K562 (cell line): Measurements from ENCODE around the gene DPAGT1. TPM values are rescaled to one million over a fixed set of nuclear protein-coding genes. Genes with fewer than 3 reads are reported as not detected.

Experiments
- ATAC-seq: fragments of 200-7000 bp; cut with Tn5 transposase; 3 replicates; pipeline ENCODE4 v1.9.1; 2020; ENCODE audit warnings: moderate library complexity
- BruUV-seq: library from RNA; stranded (reverse); fragments of 400-500 nt; replicated peaks from 2 replicates; lab custom pipeline; 2021; lab: Mats Ljungman, UMichigan
- CTCF ChIA-PET: fragments of 300-600 bp; formaldehyde crosslinking; extraction: SDS; loops from one replicate; lab custom pipeline; 2021; ENCODE audit warnings: low intra/inter-chr PET ratio; lab: Yijun Ruan, JAX
- POLR2A ChIA-PET: fragments of 300-600, 350-650 bp; sonication (Branson Sonifier 250); formaldehyde crosslinking; extraction: SDS; loops from one replicate; lab custom pipeline; 2021; ENCODE audit warnings: antibody characterized with exemption, inconsistent platforms; lab: Yijun Ruan, JAX
- DNase-seq, 4 experiments: peaks; one replicate each; pipeline versions ENCODE4 v3.0.0 to v3.0.0-alpha.2; 2011 to 2018; ENCODE audit warnings: low spot score in 3 of 4, mixed read lengths in 3 of 4; ENCODE audit errors: extremely low read depth in 1 of 4
- FAIRE-seq: peaks from 2 replicates; lab custom pipeline; 2011; peaks lifted over from hg19 to GRCh38; lab: Jason Lieb, UNC
- H2AFZ ChIP-seq: 2 replicates; pipeline ENCODE4 v1.6.0; 2011; ENCODE audit warnings: low read depth, low read length, control low read depth, inconsistent platforms
- H3K27ac ChIP-seq: fragments of 200-600 bp; 3 replicates; pipeline ENCODE4 v1.8.0; 2011; ENCODE audit warnings: low read depth, mild to moderate bottlenecking, control low read depth, inconsistent platforms, low read length, moderate library complexity, mixed read lengths; ENCODE audit errors: extremely low read depth
- H3K27me3 ChIP-seq, 2 experiments: fragments of 300-600 bp in 1 of 2; 2 replicates in 1 of 2; 3 replicates in 1 of 2; pipeline versions ENCODE4 v1.6.0 to v1.8.0; 2011; ENCODE audit warnings: inconsistent platforms in 2 of 2, low read length in 2 of 2, mild to moderate bottlenecking in 1 of 2, mixed read lengths in 1 of 2, moderate library complexity in 1 of 2; ENCODE audit not compliant: control insufficient read depth in 2 of 2, insufficient read depth in 2 of 2
- H3K36me3 ChIP-seq: fragments of 300-600 bp; 3 replicates; pipeline ENCODE4 v1.8.0; 2011; ENCODE audit warnings: mild to moderate bottlenecking, low read length, inconsistent platforms; ENCODE audit not compliant: control insufficient read depth, insufficient read depth
- H3K4me1 ChIP-seq, 2 experiments: fragments of 200-600 bp in 1 of 2; replicated peaks in 1 of 2; 2 replicates in 1 of 2; 3 replicates in 1 of 2; pipeline versions ENCODE4 v1.5.1 to v1.8.0; 2011; ENCODE audit warnings: inconsistent platforms in 2 of 2, low read length in 2 of 2, mild to moderate bottlenecking in 1 of 2, mixed read lengths in 1 of 2, moderate library complexity in 1 of 2; ENCODE audit not compliant: control insufficient read depth in 2 of 2, insufficient read depth in 2 of 2
- H3K4me2 ChIP-seq: 2 replicates; pipeline ENCODE4 v1.6.1; 2011; ENCODE audit warnings: low read length, control low read depth, inconsistent platforms, mixed read lengths; ENCODE audit not compliant: insufficient read depth
- H3K4me3 ChIP-seq: fragments of 200-600 bp; sonication (generic), shearing (Covaris generic); 2 replicates; pipeline ENCODE4 v1.5.1; 2016; ENCODE audit warnings: control low read depth, inconsistent platforms
- H3K79me2 ChIP-seq: fragments of 200-600 bp; 3 replicates; pipeline ENCODE4 v1.8.0; 2011; ENCODE audit warnings: low read length, inconsistent platforms; ENCODE audit not compliant: control insufficient read depth, insufficient read depth
- H3K9ac ChIP-seq, 2 experiments: 2 replicates each; pipeline versions ENCODE4 v1.6.0 to v1.6.1; 2011; ENCODE audit warnings: low read depth in 2 of 2, low read length in 2 of 2, control low read depth in 1 of 2, inconsistent platforms in 1 of 2, mild to moderate bottlenecking in 1 of 2, mixed read lengths in 1 of 2; ENCODE audit not compliant: insufficient read depth in 1 of 2
- H3K9me1 ChIP-seq: one replicate; pipeline ENCODE4 v1.6.0; 2011; ENCODE audit warnings: inconsistent platforms, mild to moderate bottlenecking, low read length, moderate library complexity; ENCODE audit not compliant: control insufficient read depth, insufficient read depth
- H3K9me3 ChIP-seq: replicated peaks from 2 replicates; pipeline ENCODE4 v1.5.1; 2011; ENCODE audit warnings: low read depth, low read length, inconsistent platforms; ENCODE audit not compliant: control insufficient read depth, insufficient read depth
- H4K20me1 ChIP-seq: replicated peaks from 2 replicates; pipeline ENCODE4 v1.6.1; 2011; ENCODE audit warnings: low read length, inconsistent platforms, mixed read lengths; ENCODE audit not compliant: control insufficient read depth, insufficient read depth
- BCLAF1 ChIP-seq, 2 experiments: fragments of 450-650 bp in 1 of 2; IDR thresholded peaks; 2 replicates each; pipeline ENCODE4 v1.6.1; 2011 to 2017; ENCODE audit warnings: low read depth in 2 of 2, antibody characterized with exemption in 1 of 2, borderline replicate concordance in 1 of 2, low read length in 1 of 2, mild to moderate bottlenecking in 1 of 2, mixed read lengths in 1 of 2; ENCODE audit not compliant: control insufficient read depth in 1 of 2
- BCOR ChIP-seq: fragments of 450-650 bp; IDR thresholded peaks from 2 replicates; pipeline ENCODE4 v1.6.1; 2016
- CEBPZ ChIP-seq: fragments of 150-350 bp; IDR thresholded peaks from 2 replicates; pipeline ENCODE4 v1.6.1; 2014; ENCODE audit warnings: low read depth, mild to moderate bottlenecking, low read length, borderline replicate concordance
- DMBX1 ChIP-seq: fragments of 250-450 bp; sonication (Bioruptor Pico); IDR thresholded peaks from 2 replicates; pipeline ENCODE4 v1.8.0; 2022; ENCODE audit warnings: inconsistent platforms, mild to moderate bottlenecking, moderate library complexity, borderline replicate concordance
- ETV5 ChIP-seq: sonication (generic); formaldehyde crosslinking; IDR thresholded peaks from 2 replicates; pipeline ENCODE4 v1.4.0; 2020; ENCODE audit warnings: low read depth, mild to moderate bottlenecking, missing genetic modification reagents
- FOSL1 ChIP-seq: fragments of 200-800 bp; sonication (Bioruptor generic); conservative IDR thresholded peaks from 2 replicates; pipeline ENCODE4 v1.6.1; 2016; ENCODE audit warnings: missing genetic modification characterization, missing compliant biosample characterization
- HEY1 ChIP-seq: fragments of 250-450 bp; sonication (Bioruptor Pico); IDR thresholded peaks from 2 replicates; pipeline ENCODE4 v1.5.0; 2020; ENCODE audit warnings: mild to moderate bottlenecking, moderate library complexity, borderline replicate concordance
- NBN ChIP-seq: fragments of 450-650 bp; IDR thresholded peaks from 2 replicates; pipeline ENCODE4 v1.6.1; 2016; ENCODE audit warnings: low read depth, mild to moderate bottlenecking
- NFIC ChIP-seq: fragments of 450-650 bp; IDR thresholded peaks from 2 replicates; pipeline ENCODE4 v1.6.1; 2017; ENCODE audit warnings: mild to moderate bottlenecking, inconsistent platforms
- POLR3G ChIP-seq: IDR thresholded peaks from 2 replicates; pipeline ENCODE4 v1.6.1; 2011; ENCODE audit not compliant: insufficient read length, insufficient replicate concordance; ENCODE audit errors: extremely low read depth
- SMC3 ChIP-seq: conservative IDR thresholded peaks from 2 replicates; pipeline ENCODE4 v1.6.1; 2011; ENCODE audit warnings: low read depth, low read length, improper control_type of control experiment; ENCODE audit not compliant: insufficient read depth
- SPI1 ChIP-seq: IDR thresholded peaks from 2 replicates; pipeline ENCODE4 v1.6.1; 2011; ENCODE audit warnings: low read depth, low read length, control low read depth, borderline replicate concordance
- TRIM24 ChIP-seq, 2 experiments: fragments of 450-650 bp; IDR thresholded peaks; 2 replicates each; pipeline ENCODE4 v1.6.1; 2016
- ZNF316 ChIP-seq: fragments of 450-650 bp; IDR thresholded peaks from 2 replicates; pipeline ENCODE4 v1.6.1; 2016
- ZNF785 ChIP-seq: fragments of 250-450 bp; sonication (Bioruptor Pico); IDR thresholded peaks from 2 replicates; pipeline ENCODE4 v1.4.0; 2020; ENCODE audit warnings: mild to moderate bottlenecking
- WGBS: fragments of 100-300 bp; shearing (Covaris generic); methylation state at CpG from one replicate; pipeline ENCODE4 v1.1.6; 2016; ENCODE audit warnings: low coverage, mixed read lengths; ENCODE audit not compliant: insufficient coverage; ENCODE audit errors: missing lambda C conversion rate; 5-methylcytosine and 5-hydroxymethylcytosine counted together
- in situ Hi-C: fragments of 300-500 bp; cut with MboI; formaldehyde crosslinking; loops from 4 replicates; pipeline ENCODE4 v1.15.0; 2018; ENCODE audit warnings: inconsistent platforms, mixed read lengths
- intact Hi-C: fragments of 100-400 bp; cut with micrococcal nuclease; formaldehyde crosslinking; loops from 2 replicates; pipeline ENCODE4 v1.14.2; 2022
- polyA plus RNA-seq, 8 experiments: library from polyadenylated mRNA; depleted of rRNA in 4 of 8; stranded (reverse) in 5 of 8; unstranded in 3 of 8; fragments of >200 nt; fragmentation: Nextera tagmentation in 2 of 8; fragmentation: Illumina TruSeq in 1 of 8; extraction: Ambion mirVana in 2 of 8; extraction: Trizol in 1 of 8; gene quantifications; 2 replicates each; pipeline versions ENCODE4 v1.2.1 to v1.2.3, GENCODE V29; 2011 to 2014; ENCODE audit warnings: inconsistent platforms in 1 of 8, missing spikeins in 1 of 8
- total RNA-seq, 7 experiments: library from RNA; depleted of rRNA in 6 of 7; stranded (reverse); fragments of >200 nt in 6 of 7; fragmentation: Illumina TruSeq in 2 of 7; extraction: Trizol in 2 of 7; gene quantifications; 2 replicates each; pipeline versions ENCODE4 v1.2.1 to v1.2.3, GENCODE V29; 2011 to 2021; ENCODE audit warnings: low replicate concordance in 1 of 7

The DPAGT1 gene
- total and polyA plus RNA-seq, 9 of the 15 experiments (the other 6 are each of a cell fraction or from before 2014, with no cell fraction given) = 29.9 to 135 (median 85.0) TPM

GRCh38 chr11:119100246-119100970 lies 1.2 kb downstream of the DPAGT1 start:
- intact Hi-C loops = loop anchor here (2.0 to 5.0 kb wide), 4 partner anchors 57 to 188 kb away; partner anchors contain the start of genes RPS25, SLC37A4 and TRAPPC4
- TF ChIP-seq NFIC (no peak), SPI1 (no peak), HEY1 (CRISPR knock-in tag) (no peak), DMBX1 (CRISPR knock-in tag) (no peak), CEBPZ (no peak), FOSL1 (tag) (no peak), ZNF785 (CRISPR knock-in tag) (no peak), BCLAF1 (IDR thresholded peaks at IDR 0.05; ENCODE audit: borderline replicate concordance in 1 of 2, control insufficient read depth in 1 of 2, low read depth in 2 of 2, low read length in 1 of 2) (no peak), NBN (0 out of 2 replicates have a peak, but pooled peaks have one; percentile 37), TRIM24 (IDR thresholded peaks at IDR 0.05) (no peak), ETV5 (CRISPR knock-in tag) (no peak), ZNF316 (no peak), POLR3G (no peak), BCOR (no peak), SMC3 (0 out of 2 replicates have a peak, but pooled peaks have one; percentile 22)

More at GRCh38 chr11:119100246-119100970, 1.2 kb downstream of the DPAGT1 start:
- H3K27me3 ChIP-seq = no peaks in the 10 kb centered on the region
- 13% methylated on average over 11 of the region's 11 CpGs for WGBS
- in situ Hi-C loops = loop anchor here (5.0 kb wide), 1 partner anchor 97 kb away; no protein-coding TSS in a partner anchor
- H3K27ac ChIP-seq = peak overlapping the region; percentile 99; the same call in 2 of the 3 replicates
- CTCF ChIA-PET = interaction anchor here (0.9 kb wide), 1 partner anchor 223 kb away, joined by 3 read pairs; no protein-coding TSS in a partner anchor
- peak overlapping the region; percentile 59 for H2AFZ ChIP-seq
- H3K36me3 ChIP-seq = peaks cover 37% of the 10 kb centered on the region
- no TSS peak for BruUV-seq
- peaks cover 30% of the 10 kb centered on the region for H3K79me2 ChIP-seq
- H3K9me3 ChIP-seq = no peaks in the 10 kb centered on the region
- H4K20me1 ChIP-seq = no peaks in the 10 kb centered on the region
- peak overlapping the region; percentile 94 to 96 for H3K9ac ChIP-seq
- H3K4me3 ChIP-seq = peak overlapping the region; percentile 79
- FAIRE-seq = peak; percentile 44
- H3K4me1 ChIP-seq = peaks cover 23 to 25% of the 10 kb centered on the region in 2 experiments; a peak in 4 of 5 replicates
- no peak for ATAC-seq
- peak in 2 of 4 experiments; percentile 40 to 64 for DNase-seq
- no peaks in the 10 kb centered on the region for H3K9me1 ChIP-seq
- POLR2A ChIA-PET = interaction anchor here (0.6 kb wide), 1 partner anchor 227 kb away, joined by 3 read pairs; no protein-coding TSS in a partner anchor
- H3K4me2 ChIP-seq = peak overlapping the region; percentile 96
